ENCODE data around the gene TRIM15. TPM values are rescaled to one million over a fixed set of nuclear protein-coding genes. Genes with fewer than 3 reads are reported as not detected.

The TRIM15 gene
- total and polyA plus RNA-seq, 9 of the 15 experiments (the other 6 are each of a cell fraction or from before 2014, with no cell fraction given) = 0.06 to 2.6 (median 0.83) TPM

GRCh38 chr6:30178837-30179236 is 15.5 kb downstream of the TRIM15 start (continued):
- TF ChIP-seq ZNF512 (tag; IDR thresholded peaks at IDR 0.05) (no peak), ZNF395 (CRISPR knock-in tag; IDR thresholded peaks at IDR 0.05) (no peak)

GRCh38 chr6:30180145-30180544 is 16.8 kb downstream of the TRIM15 start:
- POLR2A ChIA-PET = interaction anchor here (0.8 kb wide), 1 partner anchor 15 kb away, joined by 4 read pairs; no protein-coding TSS in a partner anchor
- Histone ChIP-seq H3K4me3 (no peak overlapping the region), H3K79me2 (ENCODE audit: control insufficient read depth, insufficient read depth, low read length) (no peaks in the 10 kb centered on the region), H4K20me1 (replicated peaks; ENCODE audit: control insufficient read depth, insufficient read depth, low read length) (no peaks in the 10 kb centered on the region), H3K4me1 (replicated peaks in 1 of 2; ENCODE audit: control insufficient read depth in 2 of 2, insufficient read depth in 2 of 2, low read length in 2 of 2) (no peaks in the 10 kb centered on the region), H3K27me3 (ENCODE audit: control insufficient read depth in 2 of 2, insufficient read depth in 2 of 2, low read length in 2 of 2) (peaks cover 0 to 20% of the 10 kb centered on the region in 2 experiments; a peak in 2 of 5 replicates), H3K9ac (ENCODE audit: insufficient read depth in 1 of 2, low read depth in 2 of 2, low read length in 2 of 2) (no peak overlapping the region), H3K36me3 (ENCODE audit: control insufficient read depth, insufficient read depth, low read length) (no peaks in the 10 kb centered on the region), H3K9me1 (ENCODE audit: control insufficient read depth, insufficient read depth, low read length) (no peaks in the 10 kb centered on the region), H3K4me2 (ENCODE audit: insufficient read depth, low read length) (no peak overlapping the region), H3K9me3 (replicated peaks; ENCODE audit: control insufficient read depth, insufficient read depth, low read depth, low read length) (no peaks in the 10 kb centered on the region), H2AFZ (ENCODE audit: low read depth, low read length) (no peak overlapping the region), H3K27ac (ENCODE audit: extremely low read depth, low read depth, low read length) (no peak overlapping the region)
- in situ Hi-C loops (cut with MboI) (no loop called here), intact Hi-C loops (cut with micrococcal nuclease) (no loop called here)
- no peak for DNase-seq (ENCODE audit: extremely low read depth in 1 of 4, low spot score in 3 of 4)
- CTCF ChIA-PET (ENCODE audit: low intra/inter-chr PET ratio) = no interaction called here
- 0% methylated on average over 1 of the region's 1 CpG for WGBS (ENCODE audit: insufficient coverage, low coverage, missing lambda C conversion rate)
- no TSS peak for BruUV-seq (replicated peaks)
- ATAC-seq = no peak
- FAIRE-seq = no peak
- TF ChIP-seq ZNF174 (CRISPR knock-in tag; IDR thresholded peaks at IDR 0.05) = no peak
- peak; percentile 51; the same call in 1 of the 2 replicates for TF ChIP-seq TRIM28 (IDR thresholded peaks at IDR 0.05)
- TF ChIP-seq CBX3 (IDR thresholded peaks at IDR 0.05; ENCODE audit: borderline replicate concordance in 1 of 2, low read length in 2 of 2) = peak in 1 of 2 experiments; percentile 73; a peak in 1 of 3 replicates

Measured in K562 (cell line).